A673 (cell line): ENCODE data around the gene KCNQ4.

Experiments
- EZH2 ChIP-seq: fragments of 200-600 bp; sonication (generic); IDR thresholded peaks from 2 replicates; pipeline ENCODE4 v1.6.1; 2017; ENCODE audit warnings: borderline replicate concordance, low read depth, mild to moderate bottlenecking, mixed read lengths, antibody characterized with exemption, low read length; ENCODE audit not compliant: poor library complexity, severe bottlenecking
- TF ChIP-seq, protein P1 (sequence below): fragments of 300-800, 200-600 bp; sonication (generic); conservative IDR thresholded peaks from 2 replicates; pipeline ENCODE4 v1.5.1; 2017; ENCODE audit warnings: low read depth, mild to moderate bottlenecking, antibody characterized with exemption, low read length, moderate library complexity, mixed read lengths

- TF ChIP-seq, protein P1, sequence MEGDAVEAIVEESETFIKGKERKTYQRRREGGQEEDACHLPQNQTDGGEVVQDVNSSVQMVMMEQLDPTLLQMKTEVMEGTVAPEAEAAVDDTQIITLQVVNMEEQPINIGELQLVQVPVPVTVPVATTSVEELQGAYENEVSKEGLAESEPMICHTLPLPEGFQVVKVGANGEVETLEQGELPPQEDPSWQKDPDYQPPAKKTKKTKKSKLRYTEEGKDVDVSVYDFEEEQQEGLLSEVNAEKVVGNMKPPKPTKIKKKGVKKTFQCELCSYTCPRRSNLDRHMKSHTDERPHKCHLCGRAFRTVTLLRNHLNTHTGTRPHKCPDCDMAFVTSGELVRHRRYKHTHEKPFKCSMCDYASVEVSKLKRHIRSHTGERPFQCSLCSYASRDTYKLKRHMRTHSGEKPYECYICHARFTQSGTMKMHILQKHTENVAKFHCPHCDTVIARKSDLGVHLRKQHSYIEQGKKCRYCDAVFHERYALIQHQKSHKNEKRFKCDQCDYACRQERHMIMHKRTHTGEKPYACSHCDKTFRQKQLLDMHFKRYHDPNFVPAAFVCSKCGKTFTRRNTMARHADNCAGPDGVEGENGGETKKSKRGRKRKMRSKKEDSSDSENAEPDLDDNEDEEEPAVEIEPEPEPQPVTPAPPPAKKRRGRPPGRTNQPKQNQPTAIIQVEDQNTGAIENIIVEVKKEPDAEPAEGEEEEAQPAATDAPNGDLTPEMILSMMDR, result no peak
- TF ChIP-seq EZH2, result no peak
These were observed 17.6 kb upstream of the KCNQ4 start for GRCh38 chr1:40766017-40766416.
